T1000 (cell line): ENCODE results near the gene MNX1.

Experiments
- DNase-seq: peaks from one replicate; lab custom pipeline; 2025; ENCODE audit warnings: mixed read lengths; lab: John Stamatoyannopoulos, UW

MNX1 gene

GRCh38 chr7:157014635-157015555 lies 4.4 kb upstream of the MNX1 start:
- no peak for DNase-seq

- DNase-seq = no peak
These were observed 3.4 kb upstream of the MNX1 start for GRCh38 chr7:157013602-157014549.

DNA sequence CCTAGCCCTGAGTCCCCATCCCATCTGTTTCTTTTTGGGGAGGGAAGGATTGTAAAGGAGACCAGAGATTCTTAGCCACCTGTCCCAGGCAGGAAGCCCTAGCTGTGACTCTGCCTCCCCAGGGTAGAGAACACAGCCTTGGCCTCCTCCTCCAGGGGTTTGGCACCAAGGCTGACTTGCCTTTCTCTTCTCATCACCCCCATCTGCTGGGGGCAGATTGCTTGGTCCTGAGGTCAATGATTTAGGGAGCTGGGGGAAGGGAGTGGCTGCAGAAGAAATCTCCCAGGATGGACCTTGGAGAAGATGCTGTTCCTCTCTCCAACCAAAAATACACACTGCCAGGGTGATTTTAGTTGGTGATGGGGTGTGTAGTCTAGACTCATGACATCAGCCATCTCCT lies 2.6 kb upstream of the MNX1 start:
- DNase-seq = no peak

DNA sequence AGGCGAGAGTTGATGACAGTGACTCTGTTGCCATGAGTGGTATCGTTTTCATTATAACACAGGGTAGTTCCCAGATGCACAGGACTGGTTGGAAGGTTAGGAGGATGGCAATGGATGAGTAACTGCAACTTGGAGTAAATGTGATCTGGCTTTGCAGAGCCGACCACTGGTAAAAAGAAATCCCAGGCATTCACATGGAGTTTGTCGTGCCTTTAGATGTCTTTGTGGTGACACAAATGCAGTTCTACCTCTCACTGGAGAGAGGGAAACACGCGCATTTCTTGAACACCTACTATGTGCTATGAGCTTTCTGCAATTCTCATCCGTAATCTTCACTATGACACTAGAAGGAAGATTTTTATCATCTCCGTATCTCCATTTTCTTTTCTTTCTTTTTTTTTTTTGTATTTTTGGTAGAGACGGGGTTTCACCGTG lies 1.7 kb upstream of the MNX1 start:
- no peak for DNase-seq

GRCh38 chr7:157011333-157012112 lies 1.1 kb upstream of the MNX1 start:
- no peak for DNase-seq

DNA sequence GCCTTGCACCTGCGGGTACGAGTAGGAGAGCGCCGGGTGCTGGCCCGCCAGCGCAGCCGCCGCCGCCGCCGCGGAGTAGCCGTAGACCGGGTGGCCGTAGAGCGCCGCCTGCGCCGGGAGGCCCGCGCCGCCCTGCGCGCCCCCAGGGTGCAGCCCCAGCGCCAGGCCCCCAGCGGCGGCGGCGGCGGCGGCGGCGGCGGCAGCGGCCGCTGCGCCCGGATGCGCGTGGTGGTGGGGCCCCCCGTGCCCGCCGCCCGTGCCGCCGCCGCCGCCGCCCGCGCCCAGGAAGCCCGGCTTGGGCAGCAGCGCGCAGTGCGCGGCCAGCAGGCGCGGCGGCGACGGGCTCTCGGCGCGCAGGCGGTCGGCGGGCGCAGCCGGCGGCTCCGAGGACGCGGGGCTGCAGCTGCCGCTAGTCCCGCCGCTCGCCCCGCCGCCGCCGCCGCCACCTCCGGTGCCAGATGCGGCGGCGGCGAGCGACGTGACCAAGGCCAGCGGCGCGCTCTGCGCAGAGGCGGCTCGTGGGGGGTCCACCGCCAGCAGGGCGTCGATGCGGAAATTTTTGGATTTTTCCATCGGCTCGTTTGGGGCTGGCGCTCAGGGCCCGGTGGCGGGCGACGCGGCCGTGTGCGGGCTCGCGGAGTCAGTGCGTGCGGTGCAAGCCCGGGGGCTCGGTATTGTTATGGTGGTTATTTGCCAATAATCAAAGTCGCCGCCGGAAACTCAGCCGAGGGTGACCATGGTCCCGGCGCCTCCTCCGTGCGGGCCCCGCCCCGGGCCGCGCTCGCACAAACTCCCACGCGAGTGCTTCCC lies 480 bp downstream of the MNX1 start:
- no peak for DNase-seq

DNA sequence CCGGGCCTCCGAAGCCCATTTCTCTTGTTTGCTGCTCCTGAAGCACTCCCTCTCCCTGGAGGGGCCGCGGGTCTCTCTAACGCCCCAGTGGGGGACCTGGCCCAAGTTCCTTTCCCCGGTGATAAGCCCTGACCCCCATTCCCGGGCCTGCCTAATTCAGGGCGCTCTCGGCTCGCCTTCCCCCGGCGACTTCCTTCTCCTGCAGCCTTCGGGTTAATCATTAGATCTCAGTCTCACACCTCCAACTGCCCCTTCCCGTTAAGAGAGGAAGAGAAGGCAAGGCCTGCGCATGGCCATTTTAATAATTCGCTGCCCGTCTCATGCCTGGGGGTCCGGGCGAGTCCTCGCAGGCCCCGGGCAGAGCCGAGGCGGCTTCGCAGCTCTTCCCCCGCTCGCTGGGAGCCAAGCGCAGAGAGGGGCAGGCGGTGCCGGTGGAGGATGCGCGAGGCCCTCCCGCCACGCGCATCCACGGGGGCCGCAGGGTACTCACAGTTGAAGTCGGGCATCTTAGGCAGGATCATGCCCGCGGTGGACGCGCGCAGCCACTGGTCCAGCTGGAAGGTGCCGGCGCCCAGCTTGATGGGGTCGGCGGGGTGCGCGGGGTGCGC lies 1.2 kb downstream of the MNX1 start:
- no peak for DNase-seq

DNA sequence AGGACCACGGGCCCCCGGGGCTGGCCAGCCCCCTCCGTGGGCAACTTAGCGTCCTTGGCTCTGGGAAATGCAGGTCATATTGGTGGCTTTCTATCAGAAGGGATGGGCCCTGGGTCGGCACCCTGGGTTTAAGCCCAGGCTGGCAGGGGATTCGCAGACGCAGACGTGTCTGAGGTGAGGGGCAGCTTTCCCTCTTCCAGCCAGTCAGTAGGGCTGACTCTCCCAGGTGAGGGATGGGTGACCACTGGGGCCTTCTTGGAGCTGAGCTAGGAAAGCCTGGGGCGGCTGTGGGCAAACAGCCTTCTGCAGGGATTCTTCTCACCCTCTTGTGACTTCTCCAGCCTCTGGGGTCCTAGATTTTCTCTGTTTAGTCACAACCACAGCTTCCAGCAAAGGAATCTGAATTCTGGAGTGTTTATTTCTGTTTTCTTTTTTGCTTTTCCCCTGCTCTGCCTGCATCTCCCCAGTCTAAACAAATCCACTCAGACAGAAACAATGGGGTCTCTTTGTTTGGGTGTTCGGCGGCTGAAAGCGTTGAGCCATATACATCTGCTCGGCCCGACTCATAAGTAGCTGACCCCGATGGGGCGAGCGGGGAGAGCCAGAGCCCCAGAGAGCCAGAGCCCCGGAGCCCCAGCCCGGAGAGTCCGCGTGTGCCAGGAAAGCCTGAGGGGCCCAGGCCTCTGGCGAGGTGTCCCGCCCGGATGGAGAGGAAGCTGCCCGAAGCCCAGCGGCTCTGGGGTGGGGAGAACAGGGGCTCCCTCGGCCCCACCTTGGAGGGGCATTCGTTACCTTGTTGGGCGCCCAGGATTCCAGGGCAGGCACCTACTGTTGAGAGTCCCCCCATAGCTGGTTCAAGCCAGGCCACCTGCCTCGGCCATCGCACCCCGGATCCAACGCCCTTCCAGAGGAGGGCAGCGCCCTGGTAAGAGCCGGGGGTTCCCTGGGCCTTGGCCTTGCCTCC lies 2.0 kb downstream of the MNX1 start:
- DNase-seq = no peak

- no peak for DNase-seq
These were observed 2.9 kb downstream of the MNX1 start for GRCh38 chr7:157007470-157008066.

- DNase-seq = no peak
These were observed 3.5 kb downstream of the MNX1 start for GRCh38 chr7:157006829-157007469.

DNA sequence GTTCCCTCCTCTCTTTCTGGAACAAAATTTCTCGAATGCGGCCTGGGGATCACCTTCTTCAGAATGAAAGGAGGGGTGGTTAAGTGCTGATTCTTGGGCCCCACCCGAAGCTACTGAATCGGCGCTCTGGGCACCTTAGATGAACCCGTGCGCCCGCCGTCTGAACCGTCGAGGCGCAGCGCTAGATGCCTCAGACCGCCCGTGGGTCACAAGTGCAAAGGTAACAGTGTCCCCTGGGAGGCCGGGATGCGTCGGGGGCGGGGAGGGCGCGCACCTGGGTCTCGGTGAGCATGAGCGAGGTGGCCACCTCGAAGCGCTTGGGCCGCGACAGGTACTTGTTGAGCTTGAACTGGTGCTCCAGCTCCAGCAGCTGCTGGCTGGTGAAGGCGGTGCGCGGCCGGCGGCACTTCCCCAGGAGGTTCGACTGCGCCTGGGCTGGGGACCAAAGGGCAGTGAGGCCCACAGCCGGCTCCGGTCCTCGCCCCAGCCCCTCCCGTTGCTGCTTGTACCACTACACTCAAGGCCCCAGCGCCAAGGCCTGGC lies 4.2 kb downstream of the MNX1 start:
- no peak for DNase-seq

DNA sequence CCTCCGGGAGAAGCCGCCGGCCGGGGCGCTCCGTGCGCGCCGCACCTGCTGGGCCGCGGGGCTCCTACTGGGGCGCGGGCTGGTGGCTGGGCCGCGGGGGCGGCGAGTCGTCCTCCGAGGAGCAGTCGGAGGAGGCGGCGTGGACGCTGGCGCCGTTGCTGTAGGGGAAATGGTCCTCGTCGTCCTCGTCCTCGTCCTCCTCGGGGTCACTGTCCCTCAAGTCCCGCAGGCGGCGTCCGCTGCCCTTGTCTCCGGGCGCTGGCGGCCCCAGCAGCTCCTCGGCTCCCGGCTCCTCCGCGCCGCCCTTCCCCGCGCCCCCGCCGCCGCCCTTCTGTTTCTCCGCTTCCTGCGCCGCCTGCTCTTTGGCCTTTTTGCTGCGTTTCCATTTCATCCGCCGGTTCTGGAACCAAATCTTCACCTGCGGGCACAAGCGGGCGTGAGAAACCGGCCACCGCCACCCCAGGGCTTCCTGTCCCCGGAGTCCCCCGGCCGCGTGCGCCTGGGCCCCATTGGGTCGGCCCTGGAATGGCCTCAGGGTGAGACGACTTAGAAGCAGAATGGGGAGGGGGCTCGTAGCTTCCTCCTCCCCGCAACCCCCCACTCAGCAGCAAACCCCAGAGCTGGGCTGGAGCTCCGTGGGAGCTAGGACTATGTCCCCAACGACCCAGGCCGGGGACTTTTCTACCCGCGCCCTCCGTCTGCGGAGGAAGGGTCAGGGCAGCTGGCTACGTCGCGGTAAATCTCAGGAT lies 4.8 kb downstream of the MNX1 start:
- DNase-seq = no peak

GRCh38 chr7:157004521-157005455 lies 5.7 kb downstream of the MNX1 start:
- DNase-seq = no peak

DNA sequence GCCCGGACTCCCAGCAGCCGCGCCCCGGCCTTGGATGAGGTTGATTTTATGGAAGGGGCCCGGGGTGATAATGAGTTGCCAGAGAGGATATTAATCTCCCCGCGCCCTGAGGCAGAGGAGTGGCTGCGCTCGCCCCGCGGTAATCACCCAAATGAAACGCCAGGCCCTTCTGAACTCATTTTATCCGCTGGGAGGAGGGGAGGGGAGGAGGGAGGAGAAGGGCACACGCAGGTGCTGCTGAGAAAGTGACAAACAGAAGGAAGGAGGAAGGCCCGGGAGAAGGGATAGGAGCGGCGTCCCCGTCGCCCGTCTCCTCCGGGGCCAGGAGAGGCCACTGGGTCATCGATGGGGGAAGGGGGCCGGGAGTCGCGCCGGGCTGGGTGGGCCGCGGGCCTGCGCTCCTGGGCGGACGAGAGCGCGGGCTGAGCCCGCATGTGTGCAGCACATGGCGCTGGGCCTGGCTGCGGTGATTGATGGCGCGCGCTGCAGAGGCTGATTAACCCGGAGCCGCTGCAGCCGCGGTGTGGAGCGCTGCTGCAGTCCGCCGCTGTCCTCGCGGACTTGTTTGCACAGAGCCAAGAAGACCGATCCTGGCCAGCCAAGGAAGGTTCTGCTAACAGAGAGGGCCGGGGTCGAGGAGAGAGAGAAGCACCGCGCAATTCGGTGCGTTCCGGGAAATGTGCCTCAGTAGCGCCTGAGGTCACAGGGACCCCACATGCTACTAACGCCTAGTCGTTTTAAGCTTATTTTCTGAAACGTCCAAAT lies 6.5 kb downstream of the MNX1 start:
- no peak for DNase-seq

DNA sequence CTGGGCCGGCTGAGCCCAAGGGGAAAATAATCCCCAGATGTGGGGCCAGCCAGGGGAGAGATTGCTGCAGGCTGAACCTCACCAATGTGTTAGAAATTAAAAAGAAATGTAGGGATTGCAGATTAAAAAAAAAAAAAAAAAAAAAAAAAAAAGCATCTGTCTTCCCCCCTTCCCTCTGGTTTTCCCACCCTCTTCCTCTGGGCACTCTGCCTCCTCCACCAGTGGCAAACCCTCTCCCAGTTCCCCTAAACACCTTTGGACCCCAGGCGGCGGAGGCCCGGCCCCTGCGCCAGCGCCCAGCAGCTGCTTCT lies 7.1 kb downstream of the MNX1 start:
- no peak for DNase-seq
